TTC549 (cell line): Measurements from ENCODE around the gene KAT2B.

Experiments used
- FAIRE-seq: peaks from 2 replicates; lab custom pipeline; 2012; peaks lifted over from hg19 to GRCh38; lab: Jason Lieb, UNC

KAT2B gene

GRCh38 chr3:20147361-20147760 is 107.1 kb downstream of the KAT2B start:
- FAIRE-seq: no peak

GRCh38 chr3:20148466-20148865 is 108.2 kb downstream of the KAT2B start:
- FAIRE-seq: no peak

- no peak for FAIRE-seq
These were observed 113.8 kb downstream of the KAT2B start for GRCh38 chr3:20154078-20154477.

- no peak for FAIRE-seq
These were observed 114.7 kb downstream of the KAT2B start for GRCh38 chr3:20154928-20155327.

GRCh38 chr3:20160230-20160629 is 120.0 kb downstream of the KAT2B start:
- no peak for FAIRE-seq

GRCh38 chr3:20161714-20162113 is 121.5 kb downstream of the KAT2B start:
- FAIRE-seq: no peak

- FAIRE-seq: no peak
These were observed 133.7 kb downstream of the KAT2B start for GRCh38 chr3:20173844-20174410.

- no peak for FAIRE-seq
These were observed 141.0 kb downstream of the KAT2B start for GRCh38 chr3:20181276-20181675.

GRCh38 chr3:20182206-20182605 is 142.0 kb downstream of the KAT2B start:
- no peak for FAIRE-seq

GRCh38 chr3:20185331-20185678 is 145.1 kb downstream of the KAT2B start:
- no peak for FAIRE-seq

GRCh38 chr3:20185679-20186599 is 145.7 kb downstream of the KAT2B start, which contains the start of gene SGO1:
Gene SGO1 (minus strand): TSS chr3:20186206. CDS start chr3:20184027, 2,179 bp downstream.
- peak; percentile 49 for FAIRE-seq

GRCh38 chr3:20186600-20187004 is 146.4 kb downstream of the KAT2B start:
- FAIRE-seq: no peak

GRCh38 chr3:20190991-20191390 is 150.7 kb downstream of the KAT2B start:
- FAIRE-seq: no peak

GRCh38 chr3:20194793-20195460 is 154.7 kb downstream of the KAT2B start:
- FAIRE-seq: no peak

GRCh38 chr3:20197775-20198174 is 157.5 kb downstream of the KAT2B start:
- FAIRE-seq: no peak

GRCh38 chr3:20201143-20201542 is 160.9 kb downstream of the KAT2B start:
- FAIRE-seq: no peak
